IPS-18c (cell line): Measurements from ENCODE around the gene CD200.

Experiments
- H3K4me3 ChIP-seq: 2 replicates; pipeline ENCODE4 v1.7.0; 2013; ENCODE audit warnings: low read depth, mild to moderate bottlenecking, low read length, moderate library complexity; ENCODE audit not compliant: insufficient read depth
- H3K9me3 ChIP-seq: one replicate; pipeline ENCODE4 v1.6.1; 2013; ENCODE audit warnings: mild to moderate bottlenecking, low read length, moderate library complexity; ENCODE audit not compliant: control insufficient read depth, insufficient read depth

CD200 gene

DNA sequence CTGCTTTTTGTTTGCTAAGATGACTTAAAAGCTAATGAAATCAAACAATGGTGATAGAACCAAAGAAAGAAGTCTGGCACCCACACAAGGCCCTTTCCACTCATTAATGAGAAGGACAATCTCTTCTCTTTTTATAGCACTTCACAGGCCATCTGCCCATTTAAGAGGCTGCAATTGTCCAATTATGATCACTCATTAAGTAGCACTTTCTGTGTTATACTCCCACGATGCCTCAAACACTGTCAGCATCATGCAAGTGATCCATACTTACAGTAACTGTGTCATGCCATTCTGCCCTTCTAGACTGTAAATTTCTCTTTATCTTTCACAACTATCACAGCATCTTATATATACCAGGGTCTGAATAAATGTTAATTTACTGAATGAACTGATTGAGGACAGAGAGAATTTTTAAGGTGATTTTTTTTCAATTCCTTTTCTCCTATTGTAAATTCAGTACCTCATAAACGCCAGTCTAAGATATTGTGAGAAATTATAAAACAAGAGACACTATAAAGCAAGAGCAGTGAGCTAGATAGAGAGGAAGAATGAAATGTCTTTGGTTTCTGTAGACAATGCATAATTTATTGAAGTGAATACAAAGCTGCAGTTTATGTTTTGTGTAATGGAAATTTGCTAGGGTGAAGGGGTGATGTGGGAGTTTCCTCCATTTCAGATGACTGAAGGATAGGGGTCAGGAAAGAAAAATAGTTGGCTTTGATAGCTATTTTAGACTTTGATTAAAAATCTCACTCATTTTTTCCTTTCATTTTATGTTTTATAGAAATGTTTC, 17.3 kb downstream of the CD200 start:
- Histone ChIP-seq H3K9me3 (no peaks in the 10 kb centered on the region), H3K4me3 (no peak overlapping the region)

DNA sequence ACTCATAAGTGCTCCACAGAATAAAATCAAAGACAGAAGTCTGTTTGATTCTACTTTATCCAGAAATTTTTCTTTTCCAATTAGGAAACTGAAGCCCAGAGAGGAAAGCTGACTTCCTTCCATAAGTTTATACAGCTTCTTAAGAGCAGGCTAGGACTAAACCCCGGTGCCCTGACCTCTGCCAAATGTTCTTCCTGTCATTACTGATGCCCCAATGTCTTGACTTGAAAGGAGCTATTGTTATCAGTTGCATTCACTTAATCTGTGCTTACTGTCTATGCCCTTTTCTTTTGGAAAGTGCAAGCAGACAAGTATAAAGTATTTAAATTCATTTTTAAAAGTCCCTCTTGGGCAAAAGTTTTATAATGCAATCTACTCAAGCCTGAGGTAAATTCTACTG, 18.1 kb downstream of the CD200 start:
- Histone ChIP-seq H3K9me3 (no peaks in the 10 kb centered on the region), H3K4me3 (no peak overlapping the region)

DNA sequence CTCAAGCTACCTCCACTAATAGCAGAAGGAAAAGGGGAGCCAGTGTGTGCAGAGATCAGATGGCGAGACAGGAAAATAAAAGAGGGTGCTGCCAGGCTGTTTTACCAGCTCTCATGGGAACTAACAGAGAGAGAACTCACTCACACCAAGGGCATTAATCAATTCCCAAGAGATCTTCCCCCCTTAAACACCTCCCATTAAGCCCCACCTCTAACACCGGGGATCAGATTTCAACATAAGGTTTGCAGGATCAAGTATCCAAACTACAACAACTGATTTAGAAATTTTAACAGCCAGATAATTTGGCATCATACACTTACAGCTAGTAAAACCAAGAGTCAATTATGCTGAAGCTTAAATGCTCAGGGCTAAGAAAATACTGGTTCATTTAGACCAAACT, 18.9 kb downstream of the CD200 start:
- H3K9me3 ChIP-seq: no peaks in the 10 kb centered on the region

DNA sequence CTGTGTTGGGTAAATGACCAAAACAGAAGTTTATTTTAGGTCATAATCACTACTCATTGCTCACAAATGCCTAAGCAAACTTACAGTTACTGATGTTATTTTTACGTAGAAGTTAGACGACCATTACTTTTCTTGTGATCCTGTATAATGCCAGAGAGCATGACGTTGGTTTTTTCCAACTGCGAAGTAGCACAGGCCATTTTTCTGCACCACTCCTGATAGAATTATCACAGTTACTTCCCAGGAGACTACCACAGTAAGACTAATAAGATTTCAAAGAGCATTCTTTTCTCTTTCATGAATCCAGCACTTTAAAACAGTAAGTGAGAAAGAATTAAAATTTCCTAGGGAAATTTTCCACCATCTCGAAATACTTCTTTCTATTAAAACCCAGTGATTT, 19.8 kb downstream of the CD200 start:
- Histone ChIP-seq H3K4me3 (no peak overlapping the region), H3K9me3 (no peaks in the 10 kb centered on the region)

More for the DNA sequence above, 18.9 kb downstream of the CD200 start:
- H3K4me3 ChIP-seq: no peak overlapping the region

DNA sequence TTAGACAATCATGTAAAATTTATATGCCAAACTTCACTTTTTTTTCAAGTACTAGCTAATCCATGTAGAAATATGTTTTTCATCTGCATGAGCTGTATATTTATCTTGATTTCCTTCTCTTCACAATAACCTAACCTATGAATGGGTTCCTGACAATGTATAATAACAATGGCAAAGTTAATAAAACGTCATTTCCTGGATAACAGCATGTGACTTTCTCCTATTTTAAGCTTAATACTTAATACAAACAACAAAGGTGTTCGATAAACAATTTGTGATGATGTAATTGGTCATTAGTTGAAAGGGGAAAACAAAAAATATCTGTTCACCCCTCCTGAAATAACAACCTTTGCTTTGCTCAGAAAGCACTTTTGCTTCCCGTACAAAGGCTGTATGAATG, 20.4 kb downstream of the CD200 start:
- H3K9me3 ChIP-seq: no peaks in the 10 kb centered on the region
- H3K4me3 ChIP-seq: no peak overlapping the region

DNA sequence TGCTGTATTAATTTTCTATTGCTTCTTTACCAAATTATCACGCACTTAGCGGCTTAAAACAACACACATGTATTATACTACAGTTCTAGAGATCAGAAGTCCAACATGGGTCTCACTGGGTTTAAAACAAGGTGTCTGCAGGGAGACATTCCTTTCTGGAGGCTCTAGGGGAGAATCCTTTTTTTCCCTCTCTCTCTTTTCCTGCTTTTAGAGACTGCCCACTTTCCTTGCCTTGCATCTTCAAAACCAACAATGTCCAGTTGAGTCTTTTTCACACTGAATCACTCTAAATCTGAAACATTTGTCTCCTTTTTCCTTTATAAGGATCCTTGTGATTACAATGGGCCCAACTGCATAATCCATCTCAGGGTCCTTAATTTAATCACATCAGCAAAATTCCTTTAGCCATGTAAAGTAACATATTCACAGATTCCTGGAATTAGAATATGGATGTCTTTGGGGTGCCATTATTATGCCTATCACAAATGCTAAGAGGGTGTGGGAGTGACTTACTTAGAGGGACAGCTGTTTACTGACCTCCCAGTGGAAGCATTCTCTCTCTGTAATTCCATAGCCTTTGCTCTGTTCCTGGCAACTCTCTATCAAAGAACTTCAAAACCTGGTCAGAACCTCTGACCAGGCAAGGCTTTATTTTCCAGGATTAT, 21.8 kb downstream of the CD200 start:
- no peak overlapping the region for H3K4me3 ChIP-seq

DNA sequence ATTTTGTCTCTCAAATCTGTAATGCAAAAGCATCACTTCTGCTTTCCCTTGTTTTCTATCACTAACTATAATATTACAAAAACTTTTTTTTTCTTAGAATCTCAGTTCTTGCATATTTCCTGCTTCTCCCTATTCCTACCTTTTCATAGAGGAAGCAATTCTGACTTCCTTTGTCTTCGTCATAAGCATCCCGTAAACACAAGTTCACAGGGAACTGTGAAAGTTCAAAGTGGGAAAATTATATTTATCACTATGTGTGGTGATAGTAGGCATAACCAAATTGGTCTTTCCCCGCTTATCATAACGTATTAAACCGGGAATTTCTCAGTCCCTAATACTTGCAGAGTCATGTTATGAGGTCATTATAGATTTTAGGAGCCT, 22.3 kb downstream of the CD200 start:
- no peaks in the 10 kb centered on the region for H3K9me3 ChIP-seq
- H3K4me3 ChIP-seq: no peak overlapping the region

More for the DNA sequence above, 21.8 kb downstream of the CD200 start:
- H3K9me3 ChIP-seq: no peaks in the 10 kb centered on the region

DNA sequence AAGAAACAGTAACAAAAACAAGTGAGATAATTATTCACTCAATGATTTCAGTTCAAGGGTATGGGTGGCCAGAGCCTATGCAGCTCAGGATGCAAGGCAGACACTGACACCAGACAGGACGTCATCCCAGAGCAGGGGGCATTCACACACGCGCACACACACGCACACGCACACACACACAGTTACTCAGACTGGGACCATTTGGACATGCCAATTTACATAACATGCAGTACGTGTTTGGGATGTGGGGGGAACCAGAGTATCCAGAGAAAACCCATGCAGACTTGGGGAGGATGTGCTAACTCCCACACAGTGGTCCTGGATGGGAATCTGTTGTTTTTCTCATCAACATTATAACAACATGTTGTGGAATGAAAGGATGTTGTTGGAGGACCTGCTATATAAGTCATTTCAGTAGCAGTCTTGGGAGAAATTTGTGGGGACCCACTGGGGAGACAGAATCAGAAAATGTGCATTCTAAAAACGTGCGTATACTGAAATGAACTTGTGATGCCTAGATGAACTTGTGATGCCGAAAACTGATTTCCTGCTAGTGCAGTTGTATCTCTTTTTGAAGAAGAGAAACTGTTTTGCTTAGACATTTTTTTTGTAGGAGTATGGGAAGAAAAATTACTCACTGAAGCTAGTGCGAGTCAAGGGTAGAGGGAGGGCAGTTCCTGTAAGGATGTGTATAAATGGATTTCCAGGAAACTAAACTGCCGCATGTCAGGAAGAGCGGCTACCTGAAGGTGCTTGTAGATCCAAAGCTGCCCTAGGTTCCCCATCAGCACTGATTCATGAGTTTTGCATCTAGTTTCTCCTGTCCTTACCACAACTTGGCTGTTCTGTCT, 25.2 kb downstream of the CD200 start:
- Histone ChIP-seq H3K4me3 (no peak overlapping the region), H3K9me3 (no peaks in the 10 kb centered on the region)

DNA sequence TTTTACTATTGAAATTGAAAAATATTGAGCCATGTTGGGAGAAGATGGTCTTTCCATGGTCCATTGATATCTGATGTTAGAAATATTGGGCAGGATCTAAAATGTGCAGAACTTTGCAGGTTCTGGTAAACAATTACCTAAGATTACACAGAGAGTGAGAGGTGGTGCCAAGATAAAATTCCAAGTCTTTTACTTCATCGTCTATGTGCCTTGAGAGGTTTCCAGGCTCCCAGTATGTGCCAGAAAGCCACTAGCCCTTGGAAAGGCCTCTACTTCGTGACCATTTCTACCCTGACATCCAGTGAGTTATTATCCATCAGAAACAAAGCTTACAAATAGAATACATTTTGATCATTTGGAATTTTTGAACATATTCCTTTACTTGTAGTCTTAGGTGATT, 27.6 kb downstream of the CD200 start:
- Histone ChIP-seq H3K9me3 (no peaks in the 10 kb centered on the region), H3K4me3 (no peak overlapping the region)

DNA sequence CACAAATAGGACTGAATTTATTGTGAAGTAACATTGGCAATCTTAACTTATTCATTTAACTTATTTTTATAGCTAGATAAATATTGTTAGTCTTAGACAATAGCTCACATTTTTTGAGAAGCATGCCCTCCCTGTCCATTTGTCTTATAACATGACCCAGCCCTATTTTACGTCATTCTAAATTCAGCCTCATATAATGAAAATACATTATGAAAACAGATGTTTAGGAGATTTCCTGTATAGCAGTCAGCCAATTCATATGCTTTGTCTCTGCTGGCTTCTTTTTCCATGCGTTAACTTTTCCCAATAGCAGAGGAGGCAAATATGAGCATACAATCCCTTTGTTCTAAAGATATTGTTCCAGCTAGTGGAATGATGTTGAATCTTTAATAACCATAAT, 29.3 kb downstream of the CD200 start:
- H3K4me3 ChIP-seq: no peak overlapping the region
- no peaks in the 10 kb centered on the region for H3K9me3 ChIP-seq

DNA sequence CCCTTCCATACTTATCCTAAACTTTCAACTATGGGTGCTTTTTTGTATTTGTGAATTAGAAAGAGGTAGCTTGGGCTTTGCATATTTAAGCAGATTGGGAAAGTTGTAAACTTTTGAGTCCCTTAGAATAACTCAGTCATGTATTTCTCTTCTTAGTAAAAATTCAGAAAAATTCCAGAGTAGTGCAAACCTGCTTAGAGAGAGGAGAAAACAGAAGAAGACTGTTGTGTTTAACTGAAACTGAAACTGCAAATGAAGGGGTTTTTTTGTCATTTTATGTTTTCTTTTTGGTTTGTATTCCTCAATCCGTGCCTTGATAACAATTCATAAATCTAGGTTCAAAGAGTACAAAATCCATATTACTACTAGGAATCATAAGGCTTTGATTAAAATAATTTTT, 31.3 kb downstream of the CD200 start:
- Histone ChIP-seq H3K4me3 (no peak overlapping the region), H3K9me3 (no peaks in the 10 kb centered on the region)

DNA sequence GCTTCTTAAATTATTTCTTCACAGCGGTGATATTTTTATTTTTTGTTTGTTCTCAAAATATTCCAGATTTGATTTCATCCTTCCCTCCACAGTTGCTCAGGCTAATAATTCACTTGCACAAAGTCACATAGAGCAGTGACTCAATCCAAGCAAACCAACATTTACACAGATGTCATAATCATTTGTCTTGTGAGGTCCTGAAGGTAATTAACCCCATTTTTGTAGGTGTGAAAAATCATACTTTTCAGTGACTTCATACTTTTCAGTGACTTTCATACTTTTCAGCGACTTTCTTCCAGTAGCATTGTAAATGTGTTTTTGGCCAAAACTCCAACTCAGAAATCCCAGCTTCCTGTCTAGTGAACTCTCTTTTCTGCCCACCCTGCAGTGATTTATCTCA, 32.1 kb downstream of the CD200 start:
- H3K9me3 ChIP-seq: no peaks in the 10 kb centered on the region
- H3K4me3 ChIP-seq: no peak overlapping the region

DNA sequence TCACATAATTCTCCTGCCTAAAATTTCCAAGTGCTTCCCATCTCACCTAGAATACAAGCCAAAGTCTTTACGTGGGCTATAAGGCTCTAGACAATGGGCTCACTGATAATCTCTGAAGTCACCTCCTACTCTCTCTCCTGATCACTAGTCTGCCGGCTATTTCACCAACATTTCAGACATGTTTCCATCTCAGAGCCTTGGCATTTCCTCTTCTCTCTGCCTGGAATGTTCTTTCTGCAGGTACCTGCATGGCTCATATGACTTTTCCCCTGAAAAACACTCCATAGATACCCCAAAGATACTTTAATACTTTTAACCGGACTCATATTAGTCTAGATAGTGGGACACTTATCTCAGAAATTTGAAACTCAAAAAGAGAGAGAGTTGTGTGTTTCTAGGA, 32.7 kb downstream of the CD200 start:
- no peak overlapping the region for H3K4me3 ChIP-seq
- no peaks in the 10 kb centered on the region for H3K9me3 ChIP-seq

DNA sequence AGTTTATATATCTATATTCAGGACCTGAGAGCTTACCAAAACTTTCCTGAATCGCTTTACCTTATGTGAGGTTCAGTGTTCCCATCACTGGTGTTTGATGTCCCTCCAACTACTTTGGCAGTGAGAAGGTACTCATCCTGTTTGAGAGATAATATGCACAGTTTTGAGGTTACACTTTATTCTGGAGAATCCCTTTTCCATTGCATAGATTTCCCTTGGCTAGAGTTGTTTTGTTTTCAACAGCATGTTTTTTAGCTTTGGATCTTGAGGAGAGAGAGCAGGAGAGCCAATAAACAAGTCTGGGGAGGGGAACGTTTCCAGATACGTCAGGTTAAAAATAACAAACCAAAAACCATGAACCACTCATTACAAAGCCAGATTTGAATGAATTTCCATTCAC, 33.6 kb downstream of the CD200 start:
- Histone ChIP-seq H3K9me3 (no peaks in the 10 kb centered on the region), H3K4me3 (no peak overlapping the region)

DNA sequence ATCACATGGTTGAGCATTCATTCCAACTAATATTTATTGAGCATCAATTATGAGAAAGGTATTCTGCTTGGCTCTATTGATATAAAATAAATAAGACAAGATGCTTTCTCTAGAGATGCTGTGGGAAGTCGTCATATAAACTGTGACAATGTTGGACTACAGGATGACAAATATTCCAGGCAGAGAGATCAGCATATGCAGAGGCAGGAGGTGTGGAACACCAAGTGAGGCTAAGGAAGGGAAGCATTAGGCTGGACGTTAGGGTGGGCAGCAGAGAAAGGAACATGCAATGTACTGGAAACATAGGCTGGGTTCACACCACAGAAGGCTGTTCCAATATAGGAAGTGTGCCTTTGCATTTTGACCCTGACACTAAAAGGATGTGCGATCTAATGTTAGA, 38.6 kb downstream of the CD200 start:
- no peaks in the 10 kb centered on the region for H3K9me3 ChIP-seq
- no peak overlapping the region for H3K4me3 ChIP-seq

DNA sequence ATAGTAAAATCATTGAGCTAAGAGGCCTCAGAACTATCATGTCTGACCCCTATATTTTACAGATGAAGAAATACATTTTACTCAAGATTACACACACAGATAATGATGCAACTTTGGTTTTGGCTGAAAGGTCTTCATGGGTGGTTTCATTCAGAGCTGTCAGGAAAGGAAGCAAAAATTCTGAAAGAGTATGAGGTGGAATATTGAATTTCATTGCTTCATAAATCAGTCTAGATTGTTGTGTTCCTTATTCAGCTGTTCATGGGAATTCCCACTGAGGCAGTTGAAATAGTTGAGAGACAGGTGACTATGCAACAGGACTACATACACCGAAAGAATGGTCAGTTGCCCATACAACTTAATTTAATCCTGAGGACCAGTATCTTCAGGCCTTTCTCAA, 39.4 kb downstream of the CD200 start:
- Histone ChIP-seq H3K9me3 (no peaks in the 10 kb centered on the region), H3K4me3 (no peak overlapping the region)

DNA sequence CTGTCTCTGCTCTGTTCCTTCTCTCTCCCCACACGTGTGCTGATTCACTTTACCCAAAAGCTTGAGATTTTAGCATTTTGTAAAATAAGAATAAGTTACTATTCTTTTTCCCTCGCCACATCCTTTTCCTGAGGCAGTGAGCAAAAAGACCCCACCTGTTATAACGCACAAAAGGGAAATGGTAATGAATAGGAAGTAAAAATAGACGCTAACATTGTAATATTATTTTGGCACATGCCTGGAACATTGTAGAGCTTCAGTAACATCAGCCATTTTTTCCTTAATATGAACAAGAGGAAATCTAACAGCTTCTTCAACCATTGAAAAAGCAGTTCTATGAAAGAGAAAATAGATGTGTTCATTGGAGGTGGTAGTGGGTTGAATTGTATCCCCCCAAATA, 40.5 kb downstream of the CD200 start:
- no peaks in the 10 kb centered on the region for H3K9me3 ChIP-seq
- H3K4me3 ChIP-seq: no peak overlapping the region

DNA sequence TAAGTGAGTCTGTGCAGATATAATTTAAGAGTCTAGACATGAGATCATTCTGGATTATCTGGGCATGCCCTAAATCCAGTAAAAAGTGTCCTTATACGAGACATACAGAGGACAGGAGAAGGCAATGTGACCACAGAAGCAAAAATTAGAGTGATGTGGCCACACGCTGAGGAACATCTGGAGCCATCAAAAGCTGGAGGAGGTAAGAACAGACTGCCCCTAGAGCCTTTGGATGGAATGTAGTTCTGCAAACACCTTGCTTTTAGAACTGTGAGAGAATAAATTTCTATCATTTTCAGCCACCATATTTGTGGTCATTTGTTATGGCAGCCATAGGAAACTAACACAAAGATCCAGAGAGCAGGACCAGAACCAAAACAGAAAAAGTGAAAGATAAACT, 41.0 kb downstream of the CD200 start:
- no peak overlapping the region for H3K4me3 ChIP-seq
- H3K9me3 ChIP-seq: no peaks in the 10 kb centered on the region
